Measurements from ENCODE around the gene PLA2G12B. TPM values are rescaled to one million over a fixed set of nuclear protein-coding genes. Genes with fewer than 3 reads are reported as not detected.

Gene PLA2G12B
- total RNA-seq = 0.37 TPM in 1 of 2 replicates, not detected in the other

GRCh38 chr10:72954596-72955554 is at the start of gene PLA2G12B:
TSS of gene PLA2G12B (minus strand) at chr10:72954806. CDS start at chr10:72954685, 121 bp downstream.

GRCh38 chr10:72893136-72893798 is 61.3 kb downstream of the PLA2G12B start, which contains the start of gene OIT3:
TSS of gene OIT3 (plus strand) at chr10:72893739. CDS start at chr10:72893799, 60 bp downstream.

Other genes starting within 250 kb of the PLA2G12B start
- gene OIT3, start 61.1 kb downstream of the PLA2G12B start, total RNA-seq = 0.20 TPM in 1 of 2 replicates, not detected in the other
- gene P4HA1, start 142.1 kb upstream of the PLA2G12B start, total RNA-seq = 135 and 144 TPM in 2 replicates
- gene NUDT13, start 155.6 kb upstream of the PLA2G12B start, total RNA-seq = 1.2 and 2.9 TPM in 2 replicates
- gene ECD, start 213.2 kb upstream of the PLA2G12B start, total RNA-seq = 29.4 and 34.8 TPM in 2 replicates
- 22.9 and 23.5 TPM in 2 replicates for gene FAM149B1, start 213.3 kb upstream of the PLA2G12B start, total RNA-seq

All from subcutaneous preadipocyte (primary cell).